K562 (cell line): Measurements from ENCODE around the gene NDUFA6. TPM values are rescaled to one million over a fixed set of nuclear protein-coding genes. Genes with fewer than 3 reads are reported as not detected.
"Not testable (repeated sequence)": the region's sequence is repeated elsewhere in the genome, so short reads cannot be mapped to it uniquely, and the experiment has no call there.

Experiments
- ATAC-seq: fragments of 200-7000 bp; cut with Tn5 transposase; 3 replicates; pipeline ENCODE4 v1.9.1; 2020; ENCODE audit warnings: moderate library complexity
- BruUV-seq: library from RNA; stranded (reverse); fragments of 400-500 nt; replicated peaks from 2 replicates; lab custom pipeline; 2021; lab: Mats Ljungman, UMichigan
- CTCF ChIA-PET: fragments of 300-600 bp; formaldehyde crosslinking; extraction: SDS; loops from one replicate; lab custom pipeline; 2021; ENCODE audit warnings: low intra/inter-chr PET ratio; lab: Yijun Ruan, JAX
- POLR2A ChIA-PET: fragments of 300-600, 350-650 bp; sonication (Branson Sonifier 250); formaldehyde crosslinking; extraction: SDS; loops from one replicate; lab custom pipeline; 2021; ENCODE audit warnings: antibody characterized with exemption, inconsistent platforms; lab: Yijun Ruan, JAX
- DNase-seq, 4 experiments: peaks; one replicate each; pipeline versions ENCODE4 v3.0.0 to v3.0.0-alpha.2; 2011 to 2018; ENCODE audit warnings: low spot score in 3 of 4, mixed read lengths in 3 of 4; ENCODE audit errors: extremely low read depth in 1 of 4
- FAIRE-seq: peaks from 2 replicates; lab custom pipeline; 2011; peaks lifted over from hg19 to GRCh38; lab: Jason Lieb, UNC
- H2AFZ ChIP-seq: 2 replicates; pipeline ENCODE4 v1.6.0; 2011; ENCODE audit warnings: low read depth, low read length, control low read depth, inconsistent platforms
- H3K27ac ChIP-seq: fragments of 200-600 bp; 3 replicates; pipeline ENCODE4 v1.8.0; 2011; ENCODE audit warnings: low read depth, mild to moderate bottlenecking, control low read depth, inconsistent platforms, low read length, moderate library complexity, mixed read lengths; ENCODE audit errors: extremely low read depth
- H3K27me3 ChIP-seq, 2 experiments: fragments of 300-600 bp in 1 of 2; 2 replicates in 1 of 2; 3 replicates in 1 of 2; pipeline versions ENCODE4 v1.6.0 to v1.8.0; 2011; ENCODE audit warnings: inconsistent platforms in 2 of 2, low read length in 2 of 2, mild to moderate bottlenecking in 1 of 2, mixed read lengths in 1 of 2, moderate library complexity in 1 of 2; ENCODE audit not compliant: control insufficient read depth in 2 of 2, insufficient read depth in 2 of 2
- H3K36me3 ChIP-seq: fragments of 300-600 bp; 3 replicates; pipeline ENCODE4 v1.8.0; 2011; ENCODE audit warnings: mild to moderate bottlenecking, low read length, inconsistent platforms; ENCODE audit not compliant: control insufficient read depth, insufficient read depth
- H3K4me1 ChIP-seq, 2 experiments: fragments of 200-600 bp in 1 of 2; replicated peaks in 1 of 2; 2 replicates in 1 of 2; 3 replicates in 1 of 2; pipeline versions ENCODE4 v1.5.1 to v1.8.0; 2011; ENCODE audit warnings: inconsistent platforms in 2 of 2, low read length in 2 of 2, mild to moderate bottlenecking in 1 of 2, mixed read lengths in 1 of 2, moderate library complexity in 1 of 2; ENCODE audit not compliant: control insufficient read depth in 2 of 2, insufficient read depth in 2 of 2
- H3K4me2 ChIP-seq: 2 replicates; pipeline ENCODE4 v1.6.1; 2011; ENCODE audit warnings: low read length, control low read depth, inconsistent platforms, mixed read lengths; ENCODE audit not compliant: insufficient read depth
- H3K4me3 ChIP-seq: fragments of 200-600 bp; sonication (generic), shearing (Covaris generic); 2 replicates; pipeline ENCODE4 v1.5.1; 2016; ENCODE audit warnings: control low read depth, inconsistent platforms
- H3K79me2 ChIP-seq: fragments of 200-600 bp; 3 replicates; pipeline ENCODE4 v1.8.0; 2011; ENCODE audit warnings: low read length, inconsistent platforms; ENCODE audit not compliant: control insufficient read depth, insufficient read depth
- H3K9ac ChIP-seq, 2 experiments: 2 replicates each; pipeline versions ENCODE4 v1.6.0 to v1.6.1; 2011; ENCODE audit warnings: low read depth in 2 of 2, low read length in 2 of 2, control low read depth in 1 of 2, inconsistent platforms in 1 of 2, mild to moderate bottlenecking in 1 of 2, mixed read lengths in 1 of 2; ENCODE audit not compliant: insufficient read depth in 1 of 2
- H3K9me1 ChIP-seq: one replicate; pipeline ENCODE4 v1.6.0; 2011; ENCODE audit warnings: inconsistent platforms, mild to moderate bottlenecking, low read length, moderate library complexity; ENCODE audit not compliant: control insufficient read depth, insufficient read depth
- H3K9me3 ChIP-seq: replicated peaks from 2 replicates; pipeline ENCODE4 v1.5.1; 2011; ENCODE audit warnings: low read depth, low read length, inconsistent platforms; ENCODE audit not compliant: control insufficient read depth, insufficient read depth
- H4K20me1 ChIP-seq: replicated peaks from 2 replicates; pipeline ENCODE4 v1.6.1; 2011; ENCODE audit warnings: low read length, inconsistent platforms, mixed read lengths; ENCODE audit not compliant: control insufficient read depth, insufficient read depth
- PHTF2 ChIP-seq: fragments of 250-450 bp; sonication (Bioruptor Pico); IDR thresholded peaks from 2 replicates; pipeline ENCODE4 v1.5.0; 2021; ENCODE audit warnings: mild to moderate bottlenecking
- POLR2G ChIP-seq: fragments of 200-400 bp; formaldehyde crosslinking; IDR thresholded peaks from 2 replicates; pipeline ENCODE4 v1.6.1; 2017; ENCODE audit warnings: low read depth, mild to moderate bottlenecking, antibody characterized with exemption, low read length, moderate library complexity
- WGBS: fragments of 100-300 bp; shearing (Covaris generic); methylation state at CpG from one replicate; pipeline ENCODE4 v1.1.6; 2016; ENCODE audit warnings: low coverage, mixed read lengths; ENCODE audit not compliant: insufficient coverage; ENCODE audit errors: missing lambda C conversion rate; 5-methylcytosine and 5-hydroxymethylcytosine counted together
- in situ Hi-C: fragments of 300-500 bp; cut with MboI; formaldehyde crosslinking; loops from 4 replicates; pipeline ENCODE4 v1.15.0; 2018; ENCODE audit warnings: inconsistent platforms, mixed read lengths
- intact Hi-C: fragments of 100-400 bp; cut with micrococcal nuclease; formaldehyde crosslinking; loops from 2 replicates; pipeline ENCODE4 v1.14.2; 2022
- polyA plus RNA-seq, 8 experiments: library from polyadenylated mRNA; depleted of rRNA in 4 of 8; stranded (reverse) in 5 of 8; unstranded in 3 of 8; fragments of >200 nt; fragmentation: Nextera tagmentation in 2 of 8; fragmentation: Illumina TruSeq in 1 of 8; extraction: Ambion mirVana in 2 of 8; extraction: Trizol in 1 of 8; gene quantifications; 2 replicates each; pipeline versions ENCODE4 v1.2.1 to v1.2.3, GENCODE V29; 2011 to 2014; ENCODE audit warnings: inconsistent platforms in 1 of 8, missing spikeins in 1 of 8
- total RNA-seq, 7 experiments: library from RNA; depleted of rRNA in 6 of 7; stranded (reverse); fragments of >200 nt in 6 of 7; fragmentation: Illumina TruSeq in 2 of 7; extraction: Trizol in 2 of 7; gene quantifications; 2 replicates each; pipeline versions ENCODE4 v1.2.1 to v1.2.3, GENCODE V29; 2011 to 2021; ENCODE audit warnings: low replicate concordance in 1 of 7

The NDUFA6 gene
- total and polyA plus RNA-seq, 9 of the 15 experiments (the other 6 are each of a cell fraction or from before 2014, with no cell fraction given): 90.0 to 474 (median 128) TPM

- WGBS: 78% methylated on average over 19 of the region's 31 CpGs
- Histone ChIP-seq H3K9me1 (no peaks in the 10 kb centered on the region), H3K4me1 (peaks cover 0 to 4% of the 10 kb centered on the region in 2 experiments; a peak in 1 of 5 replicates), H3K9ac (no peak overlapping the region), H3K27ac (no peak overlapping the region), H3K27me3 (no peaks in the 10 kb centered on the region), H3K9me3 (no peaks in the 10 kb centered on the region), H3K4me3 (no peak overlapping the region), H4K20me1 (no peaks in the 10 kb centered on the region), H3K36me3 (no peaks in the 10 kb centered on the region), H2AFZ (no peak overlapping the region), H3K79me2 (no peaks in the 10 kb centered on the region), H3K4me2 (no peak overlapping the region)
- ATAC-seq (no peak), DNase-seq (no peak), FAIRE-seq (no peak)
- TF ChIP-seq PHTF2 (CRISPR knock-in tag) (no peak), POLR2G (peak; percentile 15; the same call in 1 of the 2 replicates)
- in situ Hi-C loops (no loop called here), intact Hi-C loops (no loop called here)
- CTCF ChIA-PET: no interaction called here
- POLR2A ChIA-PET: no interaction called here
- BruUV-seq: no TSS peak
These were observed 47.7 kb upstream of the NDUFA6 start for GRCh38 chr22:42138122-42138770.

DNA sequence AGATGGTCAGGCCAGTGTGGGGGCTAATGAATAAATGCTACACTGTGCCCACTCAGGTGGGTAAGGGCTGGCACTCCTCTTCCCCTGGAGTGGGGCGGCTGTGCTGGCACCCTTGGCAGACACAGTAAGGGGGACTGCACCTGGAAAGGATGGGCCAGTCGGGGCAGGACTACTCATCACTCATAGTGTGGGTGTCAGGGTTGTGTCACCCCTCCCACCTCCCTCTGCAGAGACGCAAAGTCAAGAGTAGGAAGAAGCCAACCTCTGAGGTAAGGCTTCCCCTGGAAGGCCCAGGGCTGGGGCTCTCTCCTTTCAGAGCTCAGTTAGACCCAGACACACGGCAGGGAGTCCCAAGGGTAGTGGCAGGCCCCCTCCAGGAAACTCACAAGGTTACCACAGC lies 45.1 kb upstream of the NDUFA6 start:
- BruUV-seq, H4K20me1 ChIP-seq, H3K36me3 ChIP-seq, H3K4me2 ChIP-seq, H3K9me3 ChIP-seq, ATAC-seq, H3K27ac ChIP-seq, H3K9ac ChIP-seq, H3K9me1 ChIP-seq, H2AFZ ChIP-seq, intact Hi-C loops, CTCF ChIA-PET, H3K79me2 ChIP-seq, H3K27me3 ChIP-seq, FAIRE-seq, in situ Hi-C loops, H3K4me1 ChIP-seq, POLR2A ChIA-PET, DNase-seq, H3K4me3 ChIP-seq: not testable (repeated sequence)
- WGBS: no CpG with 5 or more reads among the region's 4 CpGs
